ENCODE data around the gene PJVK.

- TF ChIP-seq POLR2A (IDR thresholded peaks at IDR 0.05; ENCODE audit: borderline replicate concordance, extremely low read depth, insufficient read depth, insufficient read length) (no peak), CTCF (IDR thresholded peaks at IDR 0.05 in 2 of 3, conservative IDR thresholded peaks at IDR 0.05 in 1 of 3; ENCODE audit: borderline replicate concordance in 1 of 3, insufficient read depth in 1 of 3, low read depth in 2 of 3, low read length in 2 of 3) (no peak), ZFX (IDR thresholded peaks at IDR 0.05) (no peak), POLR2AphosphoS5 (IDR thresholded peaks at IDR 0.05; ENCODE audit: low read depth, low read length) (no peak), RAD21 (IDR thresholded peaks at IDR 0.05; ENCODE audit: low read depth) (no peak), SIN3A (IDR thresholded peaks at IDR 0.05; ENCODE audit: low read depth) (no peak), REST (IDR thresholded peaks at IDR 0.05; ENCODE audit: low read depth) (no peak), EZH2phosphoT487 (IDR thresholded peaks at IDR 0.05; ENCODE audit: borderline replicate concordance) (no peak)
Observed at GRCh38 chr2:178420463-178420999, 30.6 kb upstream of the PJVK start.
